RWPE2 (cell line): ENCODE results near the gene MICU2.
"Not testable (repeated sequence)": the region's sequence is repeated elsewhere in the genome, so short reads cannot be mapped to it uniquely, and the experiment has no call there.

ENCODE experiments used
- ATAC-seq: fragments of 200-7000 bp; cut with Tn5 transposase; 3 replicates; pipeline ENCODE4 v1.9.1; 2021; ENCODE audit warnings: low read depth
- DNase-seq: peaks from one replicate; pipeline ENCODE4 v3.0.0-alpha.2; 2020; ENCODE audit warnings: low spot score
- H3K27ac ChIP-seq: fragments of 450-650 bp; 2 replicates; pipeline ENCODE4 v1.5.1; 2017; ENCODE audit warnings: mild to moderate bottlenecking; ENCODE audit not compliant: poor library complexity, severe bottlenecking
- H3K27me3 ChIP-seq: fragments of 250-450 bp; sonication (Bioruptor Pico); 2 replicates; pipeline ENCODE4 v1.5.1; 2021; ENCODE audit warnings: mild to moderate bottlenecking, moderate library complexity; ENCODE audit not compliant: insufficient read depth, poor library complexity, severe bottlenecking
- H3K36me3 ChIP-seq: fragments of 250-450 bp; sonication (Bioruptor Pico); 2 replicates; pipeline ENCODE4 v1.5.1; 2020; ENCODE audit warnings: low read depth, mild to moderate bottlenecking, moderate library complexity
- H3K4me1 ChIP-seq: fragments of 250-450 bp; sonication (Bioruptor Pico); 2 replicates; pipeline ENCODE4 v1.5.1; 2021; ENCODE audit warnings: mild to moderate bottlenecking, moderate library complexity; ENCODE audit not compliant: insufficient read depth, poor library complexity, severe bottlenecking
- H3K4me3 ChIP-seq: fragments of 250-450 bp; sonication (Bioruptor Pico); 2 replicates; pipeline ENCODE4 v1.5.1; 2021; ENCODE audit warnings: mild to moderate bottlenecking, moderate library complexity; ENCODE audit not compliant: severe bottlenecking
- H3K9me3 ChIP-seq: fragments of 250-450 bp; sonication (Bioruptor Pico); 2 replicates; pipeline ENCODE4 v1.5.1; 2021; ENCODE audit warnings: mild to moderate bottlenecking, moderate library complexity; ENCODE audit not compliant: severe bottlenecking
- TF ChIP-seq, protein P1 (sequence below): fragments of 450-650 bp; IDR thresholded peaks from one replicate; pipeline ENCODE4 v1.5.1; 2017; ENCODE audit warnings: mild to moderate bottlenecking, moderate library complexity; ENCODE audit not compliant: poor library complexity, severe bottlenecking

MICU2 gene

DNA sequence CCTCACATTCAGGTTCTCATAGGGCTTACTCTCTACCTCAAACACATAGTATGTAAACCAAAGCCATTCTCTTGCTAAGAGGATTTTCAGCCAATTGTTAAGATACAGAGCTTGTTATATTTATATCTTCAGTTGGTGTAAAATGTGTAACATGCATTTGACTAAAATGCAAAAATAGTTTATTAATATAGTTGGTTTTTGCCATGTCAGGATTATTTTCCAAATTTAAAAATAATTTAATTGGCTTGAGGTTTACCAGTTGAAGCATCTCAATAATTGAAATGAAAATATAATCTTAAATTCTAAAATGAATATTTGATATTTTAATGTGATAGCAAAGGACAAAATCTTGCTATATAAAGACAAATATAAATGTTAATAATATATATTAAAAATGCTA, 7.2 kb downstream of the MICU2 start:
- TF ChIP-seq, protein P1, sequence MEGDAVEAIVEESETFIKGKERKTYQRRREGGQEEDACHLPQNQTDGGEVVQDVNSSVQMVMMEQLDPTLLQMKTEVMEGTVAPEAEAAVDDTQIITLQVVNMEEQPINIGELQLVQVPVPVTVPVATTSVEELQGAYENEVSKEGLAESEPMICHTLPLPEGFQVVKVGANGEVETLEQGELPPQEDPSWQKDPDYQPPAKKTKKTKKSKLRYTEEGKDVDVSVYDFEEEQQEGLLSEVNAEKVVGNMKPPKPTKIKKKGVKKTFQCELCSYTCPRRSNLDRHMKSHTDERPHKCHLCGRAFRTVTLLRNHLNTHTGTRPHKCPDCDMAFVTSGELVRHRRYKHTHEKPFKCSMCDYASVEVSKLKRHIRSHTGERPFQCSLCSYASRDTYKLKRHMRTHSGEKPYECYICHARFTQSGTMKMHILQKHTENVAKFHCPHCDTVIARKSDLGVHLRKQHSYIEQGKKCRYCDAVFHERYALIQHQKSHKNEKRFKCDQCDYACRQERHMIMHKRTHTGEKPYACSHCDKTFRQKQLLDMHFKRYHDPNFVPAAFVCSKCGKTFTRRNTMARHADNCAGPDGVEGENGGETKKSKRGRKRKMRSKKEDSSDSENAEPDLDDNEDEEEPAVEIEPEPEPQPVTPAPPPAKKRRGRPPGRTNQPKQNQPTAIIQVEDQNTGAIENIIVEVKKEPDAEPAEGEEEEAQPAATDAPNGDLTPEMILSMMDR = no peak
- DNase-seq (no peak), ATAC-seq (no peak)
- Histone ChIP-seq H3K27ac (no peak overlapping the region), H3K4me1 (no peaks in the 10 kb centered on the region), H3K9me3 (no peaks in the 10 kb centered on the region), H3K27me3 (no peaks in the 10 kb centered on the region), H3K36me3 (no peaks in the 10 kb centered on the region), H3K4me3 (no peak overlapping the region)

DNA sequence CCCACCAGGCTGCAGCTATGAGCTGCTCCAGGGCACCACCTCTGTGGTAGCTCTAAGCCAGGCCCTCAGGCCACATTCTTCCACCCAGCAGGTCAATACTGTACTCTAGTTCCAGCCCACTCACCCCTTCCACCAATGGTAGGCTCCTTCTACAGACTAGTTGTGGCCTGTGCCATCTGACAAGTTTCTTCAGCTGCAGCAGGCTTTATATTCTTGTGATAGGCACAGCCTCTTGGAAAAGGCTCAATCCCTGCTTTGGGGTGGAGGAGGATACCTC, 8.5 kb downstream of the MICU2 start:
- no peak for ATAC-seq

DNA sequence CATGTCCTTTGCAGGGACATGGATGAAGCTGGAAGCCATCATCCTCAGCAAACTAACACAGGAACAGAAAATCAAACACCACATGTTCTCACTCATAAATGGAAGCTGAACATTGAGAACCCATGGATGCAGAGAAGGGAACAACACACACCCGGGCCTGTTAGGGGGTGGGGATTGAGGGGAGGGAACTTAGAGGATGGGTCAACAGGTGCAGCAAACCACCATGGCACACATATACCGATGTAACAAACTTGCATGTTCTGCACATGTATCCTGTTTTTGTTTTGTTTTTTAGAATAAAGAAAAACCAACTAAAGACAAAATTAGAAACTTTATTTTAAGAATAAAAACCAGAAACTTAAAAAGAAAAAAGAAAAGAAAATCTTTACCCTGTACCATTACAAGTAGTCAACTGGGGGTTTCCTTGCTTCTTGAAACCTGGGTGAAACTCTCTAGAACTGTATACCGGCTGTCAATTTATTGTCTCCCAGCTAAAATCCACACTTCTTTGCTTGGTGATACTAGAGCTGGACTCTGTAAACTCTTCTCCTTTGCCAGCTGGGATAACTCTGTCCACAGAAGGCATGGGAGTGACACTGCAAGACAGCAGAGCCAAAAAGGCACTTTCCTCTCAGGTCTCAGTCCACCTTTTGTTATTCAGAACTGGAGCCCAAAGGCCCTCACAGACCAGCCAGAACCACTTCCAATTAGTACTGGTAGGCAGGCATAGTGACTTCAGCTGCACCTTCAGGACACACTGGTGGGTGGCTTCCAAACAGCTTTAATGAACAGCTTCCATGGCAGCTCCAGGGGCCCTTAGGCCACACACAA, 9.0 kb downstream of the MICU2 start:
- ATAC-seq = no peak
- H3K27ac ChIP-seq = no peak overlapping the region
- TF ChIP-seq, protein P1 = no peak

More for the DNA sequence above, 8.5 kb downstream of the MICU2 start:
- TF ChIP-seq, protein P1 = no peak
- H3K27ac ChIP-seq = no peak overlapping the region
- H3K4me1 ChIP-seq = no peaks in the 10 kb centered on the region
- H3K9me3 ChIP-seq = no peaks in the 10 kb centered on the region
- no peaks in the 10 kb centered on the region for H3K27me3 ChIP-seq
- DNase-seq = no peak
- H3K36me3 ChIP-seq = no peaks in the 10 kb centered on the region
- H3K4me3 ChIP-seq = no peak overlapping the region

DNA sequence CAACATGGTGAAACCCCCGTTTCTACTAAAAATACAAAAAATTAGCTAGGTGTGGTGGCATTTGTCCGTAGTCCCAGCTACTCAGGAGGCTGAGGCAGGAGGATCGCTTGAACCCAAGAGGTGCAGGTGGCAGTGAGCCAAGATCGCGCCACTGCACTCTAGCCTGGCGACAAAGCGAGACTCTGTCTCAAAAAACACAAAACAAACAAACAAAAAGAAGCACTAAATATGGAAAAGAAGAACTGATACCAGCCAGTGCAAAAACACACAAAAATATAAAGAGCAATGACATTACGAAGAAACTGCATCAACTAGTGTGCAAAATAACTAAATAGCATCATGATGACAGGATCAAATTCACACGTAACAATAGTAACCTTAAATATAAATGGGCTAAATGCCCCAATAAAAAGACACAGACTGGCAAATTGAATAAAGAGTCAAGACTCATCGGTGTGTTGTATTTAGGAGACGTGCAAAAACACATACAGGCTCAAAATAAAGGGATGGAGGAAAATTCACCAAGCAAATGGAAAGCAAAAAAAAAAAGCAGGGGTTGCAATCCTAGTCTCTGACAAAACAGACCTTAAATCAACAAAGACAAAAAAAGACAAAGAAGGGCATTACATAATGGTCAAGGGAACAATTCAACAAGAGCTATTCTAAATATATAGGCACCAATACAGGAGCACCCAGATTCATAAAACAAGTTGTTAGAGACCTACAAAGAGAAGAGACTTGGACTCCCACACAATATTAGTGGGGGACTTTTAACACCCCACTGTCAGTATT, 13.1 kb downstream of the MICU2 start:
- H3K4me1 ChIP-seq, H3K36me3 ChIP-seq, H3K4me3 ChIP-seq, DNase-seq, ATAC-seq, H3K27me3 ChIP-seq, H3K27ac ChIP-seq, H3K9me3 ChIP-seq: not testable (repeated sequence)

More for the DNA sequence above, 9.0 kb downstream of the MICU2 start:
- no peak for DNase-seq
- Histone ChIP-seq H3K4me1 (no peaks in the 10 kb centered on the region), H3K27me3 (no peaks in the 10 kb centered on the region), H3K4me3 (no peak overlapping the region), H3K36me3 (no peaks in the 10 kb centered on the region), H3K9me3 (no peaks in the 10 kb centered on the region)

DNA sequence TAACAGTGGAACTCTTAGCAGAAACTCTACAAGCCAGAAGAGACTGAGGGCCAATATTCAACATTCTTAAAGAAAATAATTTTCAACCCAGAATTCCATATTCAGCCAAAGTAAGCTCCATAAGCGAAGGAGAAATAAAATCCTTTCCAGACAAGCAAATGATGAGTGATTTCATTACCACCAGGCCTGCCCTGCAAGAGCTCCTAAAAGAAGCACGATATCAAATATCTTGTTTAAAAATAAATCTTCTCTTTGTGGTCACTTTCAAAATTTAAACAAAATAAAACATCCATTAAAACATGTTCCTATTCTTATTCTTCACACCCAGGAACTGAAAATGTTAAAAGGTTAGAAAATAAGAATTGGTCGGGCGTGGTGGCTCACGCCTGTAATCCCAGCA, 13.7 kb downstream of the MICU2 start:
- no peak overlapping the region for H3K27ac ChIP-seq
- TF ChIP-seq, protein P1 = no peak

DNA sequence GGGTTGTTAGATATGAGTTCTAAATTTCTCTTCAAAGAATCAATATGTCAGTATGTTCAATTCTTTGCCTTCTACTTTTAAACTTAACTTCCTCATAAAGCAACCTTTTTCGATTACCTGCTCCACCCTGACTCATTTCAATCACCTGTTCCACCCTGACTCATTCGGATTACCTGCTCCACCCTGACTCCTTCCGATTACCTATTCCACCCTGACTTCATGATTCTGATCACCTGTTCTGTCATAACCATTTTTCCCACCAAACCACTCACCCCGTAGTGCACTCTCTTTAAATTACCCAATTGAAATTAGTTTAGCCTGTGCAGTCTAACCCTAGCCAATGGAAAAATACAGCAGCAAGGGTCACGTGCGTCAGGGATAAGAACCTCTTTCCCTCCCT, 14.5 kb downstream of the MICU2 start:
- H3K27me3 ChIP-seq, DNase-seq, H3K27ac ChIP-seq, H3K36me3 ChIP-seq, H3K9me3 ChIP-seq, H3K4me1 ChIP-seq, H3K4me3 ChIP-seq, ATAC-seq: not testable (repeated sequence)

More for the DNA sequence above, 13.7 kb downstream of the MICU2 start:
- H3K9me3 ChIP-seq = no peaks in the 10 kb centered on the region
- H3K4me3 ChIP-seq = no peak overlapping the region
- DNase-seq (no peak), ATAC-seq (no peak)
- peaks cover 7% of the 10 kb centered on the region for H3K4me1 ChIP-seq
- no peaks in the 10 kb centered on the region for H3K27me3 ChIP-seq
- no peaks in the 10 kb centered on the region for H3K36me3 ChIP-seq

DNA sequence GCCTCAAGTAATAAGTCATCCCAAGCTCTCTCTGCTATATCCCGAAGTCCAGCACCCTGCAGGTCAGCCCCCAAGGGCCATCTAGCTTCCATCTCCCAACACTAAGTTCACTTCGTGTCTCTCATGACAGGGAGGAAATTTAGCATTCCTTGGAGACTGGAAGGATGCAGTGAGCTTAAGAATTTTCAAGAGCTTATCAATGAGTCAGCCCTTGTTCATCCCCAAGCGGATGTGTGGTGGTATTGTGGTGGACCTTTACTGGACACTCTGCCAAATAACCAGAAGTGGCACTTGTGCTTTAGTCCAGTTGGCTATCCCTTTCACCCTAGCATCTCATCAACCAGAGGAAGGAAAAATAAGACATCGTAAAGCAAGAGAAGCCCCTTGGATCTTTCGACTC, 15.6 kb downstream of the MICU2 start:
- H3K27me3 ChIP-seq, H3K9me3 ChIP-seq, H3K4me1 ChIP-seq, H3K4me3 ChIP-seq, H3K27ac ChIP-seq, H3K36me3 ChIP-seq, ATAC-seq, DNase-seq: not testable (repeated sequence)
